NCI-H345 treated with DMSO at 0.1 percent for 48 hours (cell line): ENCODE measurements around the gene MMP23B.

Experiments
- DNase-seq: peaks from one replicate; lab custom pipeline; 2025; ENCODE audit not compliant: unreplicated experiment; lab: John Stamatoyannopoulos, UW

Gene MMP23B

GRCh38 chr1:1602304-1602967 lies 29.5 kb upstream of the MMP23B start:
- no peak for DNase-seq

GRCh38 chr1:1602968-1603506 lies 28.9 kb upstream of the MMP23B start:
- DNase-seq: no peak

- no peak for DNase-seq
Observed at GRCh38 chr1:1603671-1604373, 28.2 kb upstream of the MMP23B start.

- DNase-seq: no peak
Observed at GRCh38 chr1:1604374-1605033, 27.5 kb upstream of the MMP23B start.

- DNase-seq: no peak
Observed at GRCh38 chr1:1605034-1605591, 26.9 kb upstream of the MMP23B start.

GRCh38 chr1:1605724-1606123 lies 26.2 kb upstream of the MMP23B start:
- no peak for DNase-seq

GRCh38 chr1:1606232-1606631 lies 25.7 kb upstream of the MMP23B start:
- DNase-seq: no peak

GRCh38 chr1:1609822-1610485 lies 22.0 kb upstream of the MMP23B start:
- DNase-seq: no peak

- no peak for DNase-seq
Observed at GRCh38 chr1:1610796-1611195, 21.2 kb upstream of the MMP23B start.

- no peak for DNase-seq
Observed at GRCh38 chr1:1612104-1612400, 19.9 kb upstream of the MMP23B start.

GRCh38 chr1:1613509-1614082 lies 18.4 kb upstream of the MMP23B start:
- no peak for DNase-seq

GRCh38 chr1:1614204-1614953 lies 17.6 kb upstream of the MMP23B start:
- DNase-seq: no peak

- no peak for DNase-seq
Observed at GRCh38 chr1:1614954-1615255, 17.1 kb upstream of the MMP23B start.

GRCh38 chr1:1615256-1616044 lies 16.5 kb upstream of the MMP23B start, which contains the start of gene MIB2:
MIB2 (plus strand) TSS chr1:1615500; CDS start chr1:1623453, 7,953 bp downstream.
- peak; percentile 96 for DNase-seq

- no peak for DNase-seq
Observed at GRCh38 chr1:1616045-1616790, 15.8 kb upstream of the MMP23B start.

- no peak for DNase-seq
Observed at GRCh38 chr1:1616838-1617237, 15.1 kb upstream of the MMP23B start.

GRCh38 chr1:1617516-1617915 lies 14.5 kb upstream of the MMP23B start:
- DNase-seq: no peak

GRCh38 chr1:1617925-1618324 lies 14.0 kb upstream of the MMP23B start:
- DNase-seq: no peak
